ENCODE measurements around the gene MADD. TPM values are rescaled to one million over a fixed set of nuclear protein-coding genes. Genes with fewer than 3 reads are reported as not detected.

The MADD gene
- total RNA-seq, 6 experiments from 2014 or later = 15.2 to 21.3 (median 16.8) TPM

DNA sequence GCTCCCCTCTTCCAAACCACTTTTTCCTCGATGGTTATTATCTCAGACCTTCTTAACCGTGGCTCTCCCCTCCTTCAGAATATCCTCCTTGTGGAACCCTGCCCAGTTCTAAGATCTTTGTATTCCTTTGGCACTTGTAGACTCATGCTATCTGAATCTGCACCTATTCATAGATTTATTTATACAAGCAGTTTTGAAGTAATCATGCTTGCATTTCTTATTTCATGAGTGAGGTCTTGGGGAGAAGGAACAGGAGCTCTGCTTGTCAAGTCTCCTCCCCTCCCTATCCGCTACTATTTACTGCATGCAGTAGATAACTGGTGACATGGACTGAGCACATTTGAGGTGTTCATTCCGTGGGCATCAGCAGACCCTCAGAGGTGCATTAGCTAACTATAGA, 5.4 kb upstream of the MADD start:
- WGBS (ENCODE audit: insufficient coverage, low coverage, low lambda C conversion rate, missing lambda C conversion rate) = 74% methylated on average over 4 of the region's 4 CpGs
- DNase-seq (no peak), ATAC-seq (no peak)
- TF ChIP-seq CTCF (IDR thresholded peaks at IDR 0.05) = no peak
- no peak for TF ChIP-seq POLR2A (IDR thresholded peaks at IDR 0.05)
- H3K27ac ChIP-seq = no peak overlapping the region
- H3K4me3 ChIP-seq = no peak overlapping the region
- H3K36me3 ChIP-seq = peaks cover 0 to 46% (median 5%) of the 10 kb centered on the region in 4 donors
- no peaks in the 10 kb centered on the region for H3K9me3 ChIP-seq
- no peaks in the 10 kb centered on the region for H3K27me3 ChIP-seq
- peaks cover 0 to 15% (median 2%) of the 10 kb centered on the region in 4 donors for H3K4me1 ChIP-seq
- intact Hi-C loops (cut with DNase I) = loop anchor here (5.0 to 10.0 kb wide), 3 partner anchors 82 to 92 kb away; partner anchors contain the start of gene MYBPC3 (in 1 of the 2)

GRCh38 chr11:47267876-47268275, 2.1 kb upstream of the MADD start:
- 50% methylated on average over 2 of the region's 6 CpGs for WGBS (ENCODE audit: insufficient coverage, low coverage, low lambda C conversion rate, missing lambda C conversion rate)
- Histone ChIP-seq H3K36me3 (peaks cover 0 to 34% (median 2%) of the 10 kb centered on the region in 4 donors), H3K27ac (no peak overlapping the region), H3K27me3 (no peaks in the 10 kb centered on the region), H3K4me1 (peaks cover 0 to 17% (median 7%) of the 10 kb centered on the region in 4 donors), H3K9me3 (no peaks in the 10 kb centered on the region), H3K4me3 (no peak overlapping the region)
- no peak for TF ChIP-seq POLR2A (IDR thresholded peaks at IDR 0.05)
- TF ChIP-seq CTCF (IDR thresholded peaks at IDR 0.05) = no peak
- DNase-seq = no peak
- ATAC-seq = no peak
- intact Hi-C loops (cut with DNase I) = loop anchor here in 1 of 2 donors (10.0 kb wide), 1 partner anchor 87 kb away; the partner anchor contains the start of gene MYBPC3

GRCh38 chr11:47268448-47269001, 1.4 kb upstream of the MADD start:
- WGBS (ENCODE audit: insufficient coverage, low coverage, low lambda C conversion rate, missing lambda C conversion rate) = 67% methylated on average over 9 of the region's 13 CpGs

More at GRCh38 chr11:47268448-47269001, 1.4 kb upstream of the MADD start:
- Histone ChIP-seq H3K4me3 (peak overlapping the region in 1 of 3 donors; percentile 66), H3K36me3 (peaks cover 0 to 31% (median 2%) of the 10 kb centered on the region in 4 donors), H3K9me3 (no peaks in the 10 kb centered on the region), H3K4me1 (peaks cover 0 to 17% (median 7%) of the 10 kb centered on the region in 4 donors), H3K27me3 (no peaks in the 10 kb centered on the region), H3K27ac (peak overlapping the region; percentile 44 to 96 (median 93))
- ATAC-seq (no peak), DNase-seq (no peak)
- intact Hi-C loops (cut with DNase I) = loop anchor here in 1 of 2 donors (10.0 kb wide), 1 partner anchor 86 kb away; the partner anchor contains the start of gene MYBPC3
- no peak for TF ChIP-seq CTCF (IDR thresholded peaks at IDR 0.05)
- no peak for TF ChIP-seq POLR2A (IDR thresholded peaks at IDR 0.05)

All from right lobe of liver (tissue), 6 donors.